GM10248 (cell line): ENCODE results near the gene MEIS1.

Source experiments
- CTCF ChIA-PET: fragments of 300-600 bp; sonication (Branson Sonifier 250); formaldehyde crosslinking; extraction: SDS; loops from one replicate; lab custom pipeline; 2021; ENCODE audit warnings: antibody characterized with exemption; lab: Yijun Ruan, JAX
- POLR2A ChIA-PET: fragments of 350-650 bp; sonication (Branson Sonifier 250); formaldehyde crosslinking; extraction: SDS; loops from one replicate; lab custom pipeline; 2020; ENCODE audit warnings: antibody characterized with exemption; lab: Yijun Ruan, JAX
- DNase-seq: peaks from one replicate; pipeline ENCODE4 v3.0.0; 2012; ENCODE audit errors: extremely low spot score
- CTCF ChIP-seq: IDR thresholded peaks from 2 replicates; pipeline ENCODE4 v1.5.1; 2012; ENCODE audit warnings: mild to moderate bottlenecking, low read depth; ENCODE audit errors: extremely low read depth, missing control alignments, control extremely low read depth

MEIS1 gene

GRCh38 chr2:66573416-66573815 is 138.5 kb downstream of the MEIS1 start:
- POLR2A ChIA-PET = no interaction called here
- no peak for DNase-seq
- no peak for TF ChIP-seq CTCF
- CTCF ChIA-PET = no interaction called here

- no peak for TF ChIP-seq CTCF
- CTCF ChIA-PET = no interaction called here
- POLR2A ChIA-PET = no interaction called here
- DNase-seq = no peak
Measured at GRCh38 chr2:66573821-66574233, 138.9 kb downstream of the MEIS1 start.

GRCh38 chr2:66574701-66575624 is 140.0 kb downstream of the MEIS1 start:
- peak; percentile 29 for DNase-seq
- CTCF ChIA-PET = no interaction called here
- POLR2A ChIA-PET = no interaction called here
- TF ChIP-seq CTCF = peak; percentile 16

GRCh38 chr2:66575625-66576310 is 140.8 kb downstream of the MEIS1 start:
- POLR2A ChIA-PET = no interaction called here
- TF ChIP-seq CTCF = no peak
- DNase-seq = peak; percentile 24
- CTCF ChIA-PET = no interaction called here

- TF ChIP-seq CTCF = no peak
- DNase-seq = no peak
- ChIA-PET POLR2A (no interaction called here), CTCF (no interaction called here)
Measured at GRCh38 chr2:66576311-66576560, 141.3 kb downstream of the MEIS1 start.

- ChIA-PET POLR2A (no interaction called here), CTCF (no interaction called here)
Measured at GRCh38 chr2:66576561-66577320, 141.8 kb downstream of the MEIS1 start.

More at GRCh38 chr2:66576561-66577320, 141.8 kb downstream of the MEIS1 start:
- peak; percentile 7 for DNase-seq
- TF ChIP-seq CTCF = no peak
